ENCODE results near the gene SMG5.

DNA sequence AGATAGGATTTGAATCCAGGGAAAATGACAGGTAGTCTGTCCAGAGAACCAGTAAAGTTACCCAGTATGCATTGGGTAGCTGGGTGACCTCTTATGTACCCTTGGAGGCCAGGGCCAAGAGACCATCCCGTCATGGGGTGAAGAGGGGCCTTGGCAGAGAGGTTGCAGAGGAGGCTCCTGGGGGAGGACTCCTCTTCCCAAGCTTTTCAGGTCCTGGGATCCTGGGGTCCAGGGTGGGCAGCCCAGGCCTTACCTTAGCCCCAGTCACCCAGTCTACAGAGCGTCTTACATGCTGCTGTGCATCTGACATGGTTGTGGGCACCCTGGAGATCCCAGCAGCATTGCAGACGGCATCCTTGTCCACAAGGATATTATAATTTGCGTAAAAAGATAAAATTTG lies 55.8 kb downstream of the SMG5 start:
- TF ChIP-seq EZH2 (IDR thresholded peaks at IDR 0.05; ENCODE audit: borderline replicate concordance, low read length) = no peak
- TF ChIP-seq, protein P1, sequence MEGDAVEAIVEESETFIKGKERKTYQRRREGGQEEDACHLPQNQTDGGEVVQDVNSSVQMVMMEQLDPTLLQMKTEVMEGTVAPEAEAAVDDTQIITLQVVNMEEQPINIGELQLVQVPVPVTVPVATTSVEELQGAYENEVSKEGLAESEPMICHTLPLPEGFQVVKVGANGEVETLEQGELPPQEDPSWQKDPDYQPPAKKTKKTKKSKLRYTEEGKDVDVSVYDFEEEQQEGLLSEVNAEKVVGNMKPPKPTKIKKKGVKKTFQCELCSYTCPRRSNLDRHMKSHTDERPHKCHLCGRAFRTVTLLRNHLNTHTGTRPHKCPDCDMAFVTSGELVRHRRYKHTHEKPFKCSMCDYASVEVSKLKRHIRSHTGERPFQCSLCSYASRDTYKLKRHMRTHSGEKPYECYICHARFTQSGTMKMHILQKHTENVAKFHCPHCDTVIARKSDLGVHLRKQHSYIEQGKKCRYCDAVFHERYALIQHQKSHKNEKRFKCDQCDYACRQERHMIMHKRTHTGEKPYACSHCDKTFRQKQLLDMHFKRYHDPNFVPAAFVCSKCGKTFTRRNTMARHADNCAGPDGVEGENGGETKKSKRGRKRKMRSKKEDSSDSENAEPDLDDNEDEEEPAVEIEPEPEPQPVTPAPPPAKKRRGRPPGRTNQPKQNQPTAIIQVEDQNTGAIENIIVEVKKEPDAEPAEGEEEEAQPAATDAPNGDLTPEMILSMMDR (conservative IDR thresholded peaks at IDR 0.05 in 1 of 2, IDR thresholded peaks at IDR 0.05 in 1 of 2; ENCODE audit: extremely low read depth in 1 of 2, insufficient read depth in 1 of 2, low read depth in 1 of 2, low read length in 2 of 2) = no peak

Measured in mammary epithelial cell (primary cell).